ENCODE data around the gene FBXO28.

GRCh38 chr1:224084867-224085266 is 29.0 kb upstream of the FBXO28 start:
- TF ChIP-seq CTCF (conservative IDR thresholded peaks at IDR 0.05; ENCODE audit: low read depth, low read length) (no peak), EZH2 (IDR thresholded peaks at IDR 0.05; ENCODE audit: low read length, unreplicated experiment) (no peak)
